HCT116 (cell line): ENCODE measurements around the gene PPP2R5D.

Experiments used
- CBX3 ChIP-seq: IDR thresholded peaks from 2 replicates; pipeline ENCODE4 v1.6.1; 2012; ENCODE audit warnings: low read depth
- EGR1 ChIP-seq: IDR thresholded peaks from 2 replicates; pipeline ENCODE4 v1.6.1; 2012; ENCODE audit warnings: low read depth
- EZH2 ChIP-seq: fragments of 200-600 bp; sonication (generic); IDR thresholded peaks from 2 replicates; pipeline ENCODE4 v1.6.1; 2017; ENCODE audit warnings: antibody characterized with exemption, mixed run types
- POLR2A ChIP-seq: IDR thresholded peaks from 2 replicates; pipeline ENCODE4 v1.7.0; 2011; ENCODE audit warnings: borderline replicate concordance; ENCODE audit not compliant: insufficient read depth, insufficient read length; ENCODE audit errors: extremely low read depth
- REST ChIP-seq: IDR thresholded peaks from 2 replicates; pipeline ENCODE4 v1.6.1; 2012; ENCODE audit warnings: low read depth
- YY1 ChIP-seq: IDR thresholded peaks from 2 replicates; pipeline ENCODE4 v1.6.1; 2011; ENCODE audit warnings: low read length, low read depth, moderate library complexity, mild to moderate bottlenecking; ENCODE audit not compliant: insufficient replicate concordance; ENCODE audit errors: extremely low read depth

- TF ChIP-seq EZH2, result no peak
- TF ChIP-seq CBX3, result no peak
- no peak for TF ChIP-seq REST
- TF ChIP-seq YY1, result no peak
- TF ChIP-seq POLR2A, result no peak
- no peak for TF ChIP-seq EGR1
These were observed 70.0 kb downstream of the PPP2R5D start for GRCh38 chr6:43054206-43054943.
